A673 (cell line): ENCODE results near the gene TBC1D9. TPM values are rescaled to one million over a fixed set of nuclear protein-coding genes. Genes with fewer than 3 reads are reported as not detected.

Experiments
- BruUV-seq: library from RNA; stranded (reverse); fragments of 400-500 nt; replicated peaks from 2 replicates; lab custom pipeline; 2021; lab: Mats Ljungman, UMichigan
- CTCF ChIA-PET: fragments of 300-600 bp; sonication (Branson Sonifier 250); formaldehyde crosslinking; loops from one replicate; lab custom pipeline; 2022; ENCODE audit warnings: antibody characterized with exemption; lab: Charles Lee
- POLR2A ChIA-PET: fragments of 300-600 bp; sonication (Branson Sonifier 250); formaldehyde crosslinking; loops from one replicate; lab custom pipeline; 2022; ENCODE audit warnings: antibody characterized with exemption; ENCODE audit not compliant: low non-redundant PET; lab: Charles Lee
- DNase-seq: peaks from one replicate; pipeline ENCODE4 v3.0.0-alpha.2; 2015; ENCODE audit warnings: low spot score
- H3K27ac ChIP-seq: fragments of 200-600 bp; sonication (generic); 2 replicates; pipeline ENCODE4 v1.5.1; 2016; ENCODE audit warnings: mixed run types, low read depth, mild to moderate bottlenecking, mixed read lengths, antibody characterized with exemption, low read length; ENCODE audit not compliant: poor library complexity, severe bottlenecking
- H3K27me3 ChIP-seq: fragments of 200-600 bp; sonication (generic); replicated peaks from 2 replicates; pipeline ENCODE4 v1.6.1; 2017; ENCODE audit warnings: mixed run types, low read depth, mild to moderate bottlenecking, mixed read lengths, antibody characterized with exemption, low read length; ENCODE audit not compliant: insufficient read depth, poor library complexity
- H3K36me3 ChIP-seq: fragments of 200-600 bp; sonication (generic); 2 replicates; pipeline ENCODE4 v1.6.1; 2016; ENCODE audit warnings: mixed run types, mild to moderate bottlenecking, mixed read lengths, antibody characterized with exemption, low read length; ENCODE audit not compliant: insufficient read depth, poor library complexity, severe bottlenecking
- H3K4me1 ChIP-seq: fragments of 200-600 bp; sonication (generic); 2 replicates; pipeline ENCODE4 v1.6.1; 2017; ENCODE audit warnings: mixed run types, mild to moderate bottlenecking, mixed read lengths, antibody characterized with exemption, low read length; ENCODE audit not compliant: insufficient read depth, poor library complexity, severe bottlenecking
- H3K4me3 ChIP-seq: fragments of 200-600 bp; sonication (generic); 2 replicates; pipeline ENCODE4 v1.5.1; 2016; ENCODE audit warnings: low read depth, mixed run types, mild to moderate bottlenecking, mixed read lengths, low read length; ENCODE audit not compliant: poor library complexity, severe bottlenecking
- H3K9me3 ChIP-seq: fragments of 200-600 bp; sonication (generic); 2 replicates; pipeline ENCODE4 v1.6.1; 2016; ENCODE audit warnings: mixed run types, low read depth, mild to moderate bottlenecking, mixed read lengths, antibody characterized with exemption, low read length; ENCODE audit not compliant: poor library complexity, severe bottlenecking
- EZH2 ChIP-seq: fragments of 200-600 bp; sonication (generic); IDR thresholded peaks from 2 replicates; pipeline ENCODE4 v1.6.1; 2017; ENCODE audit warnings: borderline replicate concordance, low read depth, mild to moderate bottlenecking, mixed read lengths, antibody characterized with exemption, low read length; ENCODE audit not compliant: poor library complexity, severe bottlenecking
- intact Hi-C: fragments of 100-400 bp; cut with micrococcal nuclease; formaldehyde crosslinking; loops from one replicate; pipeline ENCODE4 v1.10.0; 2022; ENCODE audit not compliant: unreplicated experiment
- total RNA-seq: library from RNA; stranded (reverse); gene quantifications from 2 replicates; pipeline ENCODE4 v1.2.3, GENCODE V29; 2021
- TF ChIP-seq, protein P1 (sequence below): fragments of 300-800, 200-600 bp; sonication (generic); conservative IDR thresholded peaks from 2 replicates; pipeline ENCODE4 v1.5.1; 2017; ENCODE audit warnings: low read depth, mild to moderate bottlenecking, antibody characterized with exemption, low read length, moderate library complexity, mixed read lengths

Gene TBC1D9
- total RNA-seq, 1 experiment from 2014 or later: 22.4 TPM

DNA sequence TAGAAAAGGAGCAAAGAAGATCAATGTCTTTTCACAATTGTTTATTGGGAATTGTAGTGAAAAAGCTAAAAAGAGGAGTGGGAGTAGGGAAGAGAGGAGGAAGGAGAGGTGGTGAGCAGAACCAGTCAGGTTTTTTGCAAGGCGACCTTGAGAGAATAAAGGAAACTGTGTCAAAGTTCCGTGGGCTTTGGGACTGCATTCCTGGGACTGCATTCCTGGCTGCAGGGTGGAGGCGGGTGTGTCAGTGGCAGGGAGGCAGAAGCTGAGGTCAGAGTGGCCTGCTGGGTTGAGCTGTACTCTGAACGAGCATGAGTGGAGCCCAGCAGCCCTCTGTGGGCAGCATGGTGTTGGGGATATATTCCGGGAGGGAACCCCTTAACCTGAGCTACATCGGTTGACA lies 120.6 kb downstream of the TBC1D9 start:
- no peak for DNase-seq
- intact Hi-C loops: loop anchor here (5.0 to 10.0 kb wide), 2 partner anchors 219 to 273 kb away; no protein-coding TSS in a partner anchor
- no peaks in the 10 kb centered on the region for H3K4me1 ChIP-seq
- peaks cover 3% of the 10 kb centered on the region for H3K36me3 ChIP-seq
- no peaks in the 10 kb centered on the region for H3K27me3 ChIP-seq
- POLR2A ChIA-PET: interaction anchor here (0.6 kb wide), 1 partner anchor 27 kb away, joined by 3 read pairs; no protein-coding TSS in a partner anchor
- no TSS peak for BruUV-seq
- no peak for TF ChIP-seq EZH2
- TF ChIP-seq, protein P1, sequence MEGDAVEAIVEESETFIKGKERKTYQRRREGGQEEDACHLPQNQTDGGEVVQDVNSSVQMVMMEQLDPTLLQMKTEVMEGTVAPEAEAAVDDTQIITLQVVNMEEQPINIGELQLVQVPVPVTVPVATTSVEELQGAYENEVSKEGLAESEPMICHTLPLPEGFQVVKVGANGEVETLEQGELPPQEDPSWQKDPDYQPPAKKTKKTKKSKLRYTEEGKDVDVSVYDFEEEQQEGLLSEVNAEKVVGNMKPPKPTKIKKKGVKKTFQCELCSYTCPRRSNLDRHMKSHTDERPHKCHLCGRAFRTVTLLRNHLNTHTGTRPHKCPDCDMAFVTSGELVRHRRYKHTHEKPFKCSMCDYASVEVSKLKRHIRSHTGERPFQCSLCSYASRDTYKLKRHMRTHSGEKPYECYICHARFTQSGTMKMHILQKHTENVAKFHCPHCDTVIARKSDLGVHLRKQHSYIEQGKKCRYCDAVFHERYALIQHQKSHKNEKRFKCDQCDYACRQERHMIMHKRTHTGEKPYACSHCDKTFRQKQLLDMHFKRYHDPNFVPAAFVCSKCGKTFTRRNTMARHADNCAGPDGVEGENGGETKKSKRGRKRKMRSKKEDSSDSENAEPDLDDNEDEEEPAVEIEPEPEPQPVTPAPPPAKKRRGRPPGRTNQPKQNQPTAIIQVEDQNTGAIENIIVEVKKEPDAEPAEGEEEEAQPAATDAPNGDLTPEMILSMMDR: no peak
- no peaks in the 10 kb centered on the region for H3K9me3 ChIP-seq
- H3K27ac ChIP-seq: no peak overlapping the region
- CTCF ChIA-PET: no interaction called here
- H3K4me3 ChIP-seq: no peak overlapping the region

DNA sequence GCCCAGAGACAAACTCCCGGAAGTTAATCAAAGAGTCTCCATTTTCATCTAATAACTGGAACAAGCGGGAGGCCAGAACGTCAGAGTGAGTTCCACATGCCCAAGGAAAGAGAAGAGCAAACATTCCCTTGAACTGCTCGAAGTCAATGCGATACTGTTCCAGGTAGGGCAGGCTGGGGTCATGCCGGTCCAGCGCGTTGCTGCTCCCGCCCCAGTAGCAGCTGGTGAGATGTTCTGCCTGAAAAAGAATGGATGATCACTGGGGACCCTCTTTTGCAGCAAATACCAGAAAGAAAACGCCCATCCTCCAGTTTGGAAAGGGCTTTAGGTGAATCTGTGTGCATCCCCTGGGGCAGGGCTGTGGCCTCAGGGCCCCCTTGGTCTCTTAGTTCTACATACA lies 122.2 kb downstream of the TBC1D9 start:
- POLR2A ChIA-PET: no interaction called here
- intact Hi-C loops: loop anchor here (10.0 kb wide), 1 partner anchor 221 kb away; no protein-coding TSS in a partner anchor
- no peaks in the 10 kb centered on the region for H3K27me3 ChIP-seq
- H3K27ac ChIP-seq: no peak overlapping the region
- CTCF ChIA-PET: no interaction called here
- H3K36me3 ChIP-seq: peaks cover 3% of the 10 kb centered on the region
- H3K4me1 ChIP-seq: no peaks in the 10 kb centered on the region
- no peaks in the 10 kb centered on the region for H3K9me3 ChIP-seq
- TF ChIP-seq, protein P1: no peak
- TF ChIP-seq EZH2: no peak
- no peak overlapping the region for H3K4me3 ChIP-seq
- DNase-seq: no peak
- no TSS peak for BruUV-seq

DNA sequence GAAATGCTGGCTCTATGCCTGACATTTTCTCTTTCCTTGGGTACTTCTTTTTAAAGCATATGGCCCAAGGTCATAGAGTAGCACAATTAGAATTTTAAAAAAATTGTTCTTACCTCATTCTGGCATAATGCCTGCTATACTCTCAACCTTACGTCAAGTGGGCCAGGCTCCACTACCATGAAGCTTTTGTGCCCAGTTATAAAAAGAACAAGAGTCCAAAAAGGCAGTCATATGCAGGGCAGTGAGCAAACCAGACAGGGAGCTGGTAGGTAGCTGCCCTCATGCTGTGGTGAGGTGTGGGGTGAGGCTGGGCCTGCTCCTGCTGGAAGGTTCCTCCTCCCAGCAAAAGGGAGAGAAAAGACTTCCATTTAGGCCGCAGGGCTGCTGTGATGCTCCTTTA lies 123.1 kb downstream of the TBC1D9 start:
- no peaks in the 10 kb centered on the region for H3K9me3 ChIP-seq
- ChIA-PET CTCF (no interaction called here), POLR2A (no interaction called here)
- no peak for TF ChIP-seq EZH2
- TF ChIP-seq, protein P1: no peak
- H3K27ac ChIP-seq: no peak overlapping the region
- intact Hi-C loops: loop anchor here (10.0 kb wide), 1 partner anchor 222 kb away; no protein-coding TSS in a partner anchor
- H3K27me3 ChIP-seq: no peaks in the 10 kb centered on the region
- no peak overlapping the region for H3K4me3 ChIP-seq
- no peak for DNase-seq
- BruUV-seq: no TSS peak
- no peaks in the 10 kb centered on the region for H3K4me1 ChIP-seq
- peaks cover 3% of the 10 kb centered on the region for H3K36me3 ChIP-seq
